OCI-LY1 (cell line): ENCODE measurements around the gene JMJD8.

ENCODE experiments used
- H2AFZ ChIP-seq: fragments of 200-600 bp; sonication (generic), shearing (Covaris generic); 2 replicates; pipeline ENCODE4 v1.6.0; 2014; ENCODE audit warnings: antibody characterized with exemption, mild to moderate bottlenecking, low read length
- H3F3A ChIP-seq: fragments of 200-600 bp; sonication (generic), shearing (Covaris generic); 2 replicates; pipeline ENCODE4 v1.6.0; 2014; ENCODE audit warnings: mild to moderate bottlenecking, antibody characterized with exemption, low read length, moderate library complexity; ENCODE audit not compliant: insufficient read depth
- H3K27ac ChIP-seq: fragments of 200-600 bp; sonication (generic); 2 replicates; pipeline ENCODE4 v1.5.1; 2014; ENCODE audit warnings: low read length, mixed run types, mild to moderate bottlenecking, low read depth; ENCODE audit not compliant: poor library complexity, severe bottlenecking
- H3K27me3 ChIP-seq: fragments of 200-600 bp; sonication (generic); 2 replicates; pipeline ENCODE4 v1.6.0; 2014; ENCODE audit warnings: antibody characterized with exemption, mild to moderate bottlenecking, low read length, moderate library complexity; ENCODE audit not compliant: insufficient read depth
- H3K36me3 ChIP-seq: fragments of 200-600 bp; sonication (generic); 2 replicates; pipeline ENCODE4 v1.6.1; 2014; ENCODE audit warnings: mild to moderate bottlenecking, antibody characterized with exemption, low read length, moderate library complexity, mixed read lengths; ENCODE audit not compliant: insufficient read depth
- H3K4me1 ChIP-seq: fragments of 200-600 bp; sonication (generic); 2 replicates; pipeline ENCODE4 v1.5.1; 2014; ENCODE audit warnings: mild to moderate bottlenecking, low read length, moderate library complexity; ENCODE audit not compliant: insufficient read depth, severe bottlenecking
- H3K4me2 ChIP-seq: fragments of 200-600 bp; sonication (generic), shearing (Covaris generic); 2 replicates; pipeline ENCODE4 v1.6.1; 2014; ENCODE audit warnings: low read length
- H3K4me3 ChIP-seq: fragments of 200-600 bp; sonication (generic); 2 replicates; pipeline ENCODE4 v1.5.1; 2014; ENCODE audit warnings: low read length, low read depth, mild to moderate bottlenecking, mixed read lengths; ENCODE audit not compliant: poor library complexity, severe bottlenecking
- H3K79me2 ChIP-seq: fragments of 200-600 bp; shearing (Covaris generic); 2 replicates; pipeline ENCODE4 v1.6.1; 2016; ENCODE audit warnings: mixed run types, low read length, mixed read lengths; ENCODE audit not compliant: insufficient read depth
- H3K9ac ChIP-seq: fragments of 200-600 bp; sonication (generic), shearing (Covaris generic); 2 replicates; pipeline ENCODE4 v1.6.1; 2014; ENCODE audit warnings: mild to moderate bottlenecking, low read length, mixed read lengths
- H3K9me2 ChIP-seq: fragments of 200-600 bp; sonication (generic), shearing (Covaris generic); 2 replicates; pipeline ENCODE4 v1.6.1; 2014; ENCODE audit warnings: low read depth, mild to moderate bottlenecking, low read length, mixed read lengths
- H3K9me3 ChIP-seq: fragments of 200-600 bp; shearing (Covaris generic); 2 replicates; pipeline ENCODE4 v1.6.1; 2014; ENCODE audit warnings: low read length, mixed read lengths
- H4K20me1 ChIP-seq: fragments of 200-600 bp; sonication (generic), shearing (Covaris generic); 2 replicates; pipeline ENCODE4 v1.6.0; 2016; ENCODE audit warnings: mild to moderate bottlenecking, low read length; ENCODE audit not compliant: insufficient read depth
- EZH2 ChIP-seq: fragments of 200-600 bp; sonication (generic), shearing (Covaris generic); IDR thresholded peaks from 2 replicates; pipeline ENCODE4 v1.8.0; 2017; ENCODE audit warnings: borderline replicate concordance, mixed run types, mild to moderate bottlenecking, antibody characterized with exemption, low read length, moderate library complexity, mixed read lengths
- TF ChIP-seq, protein P1 (sequence below): fragments of 200-600 bp; sonication (generic), shearing (Covaris generic); IDR thresholded peaks from 2 replicates; pipeline ENCODE4 v1.5.1; 2017; ENCODE audit warnings: mild to moderate bottlenecking, antibody characterized with exemption, low read length, moderate library complexity, mixed read lengths

The JMJD8 gene

DNA sequence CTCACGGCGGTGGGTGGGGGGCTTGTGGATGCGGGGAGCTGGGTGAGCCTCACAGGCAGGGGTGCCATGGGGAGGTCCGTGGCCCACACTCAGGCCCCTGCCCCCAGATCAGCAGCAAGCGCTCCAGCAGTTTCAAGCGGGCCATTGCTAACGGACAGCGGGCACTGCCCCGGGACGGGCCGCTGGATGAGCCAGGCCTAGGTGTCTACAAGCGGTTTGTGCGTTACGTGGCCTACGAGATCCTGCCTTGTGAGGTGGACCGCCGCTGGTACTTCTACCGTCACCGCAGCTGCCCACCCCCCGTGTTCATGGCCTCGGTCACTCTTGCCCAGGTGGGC is 7.6 kb downstream of the JMJD8 start:
- H3K36me3 ChIP-seq, result peaks cover 37% of the 10 kb centered on the region
- H3K4me1 ChIP-seq, result peaks cover 23% of the 10 kb centered on the region
- 0 out of 2 replicates have a peak, but pooled peaks cover 7% of the 10 kb centered on the region for H3K79me2 ChIP-seq
- no peaks in the 10 kb centered on the region for H3F3A ChIP-seq
- TF ChIP-seq EZH2, result no peak
- TF ChIP-seq, protein P1, sequence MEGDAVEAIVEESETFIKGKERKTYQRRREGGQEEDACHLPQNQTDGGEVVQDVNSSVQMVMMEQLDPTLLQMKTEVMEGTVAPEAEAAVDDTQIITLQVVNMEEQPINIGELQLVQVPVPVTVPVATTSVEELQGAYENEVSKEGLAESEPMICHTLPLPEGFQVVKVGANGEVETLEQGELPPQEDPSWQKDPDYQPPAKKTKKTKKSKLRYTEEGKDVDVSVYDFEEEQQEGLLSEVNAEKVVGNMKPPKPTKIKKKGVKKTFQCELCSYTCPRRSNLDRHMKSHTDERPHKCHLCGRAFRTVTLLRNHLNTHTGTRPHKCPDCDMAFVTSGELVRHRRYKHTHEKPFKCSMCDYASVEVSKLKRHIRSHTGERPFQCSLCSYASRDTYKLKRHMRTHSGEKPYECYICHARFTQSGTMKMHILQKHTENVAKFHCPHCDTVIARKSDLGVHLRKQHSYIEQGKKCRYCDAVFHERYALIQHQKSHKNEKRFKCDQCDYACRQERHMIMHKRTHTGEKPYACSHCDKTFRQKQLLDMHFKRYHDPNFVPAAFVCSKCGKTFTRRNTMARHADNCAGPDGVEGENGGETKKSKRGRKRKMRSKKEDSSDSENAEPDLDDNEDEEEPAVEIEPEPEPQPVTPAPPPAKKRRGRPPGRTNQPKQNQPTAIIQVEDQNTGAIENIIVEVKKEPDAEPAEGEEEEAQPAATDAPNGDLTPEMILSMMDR, result no peak
- no peak overlapping the region for H3K4me3 ChIP-seq
- no peaks in the 10 kb centered on the region for H3K9me2 ChIP-seq
- no peaks in the 10 kb centered on the region for H3K27me3 ChIP-seq
- no peaks in the 10 kb centered on the region for H4K20me1 ChIP-seq
- H2AFZ ChIP-seq, result no peak overlapping the region
- H3K9me3 ChIP-seq, result no peaks in the 10 kb centered on the region
- no peak overlapping the region for H3K4me2 ChIP-seq
- H3K9ac ChIP-seq, result no peak overlapping the region
- no peak overlapping the region for H3K27ac ChIP-seq

GRCh38 chr16:675884-676564 is 8.1 kb downstream of the JMJD8 start:
- Histone ChIP-seq H2AFZ (no peak overlapping the region), H3K36me3 (peaks cover 37% of the 10 kb centered on the region), H3K4me2 (no peak overlapping the region), H3K27me3 (no peaks in the 10 kb centered on the region), H3F3A (no peaks in the 10 kb centered on the region), H3K4me1 (peaks cover 18% of the 10 kb centered on the region), H3K9me2 (no peaks in the 10 kb centered on the region), H3K9ac (no peak overlapping the region), H3K9me3 (no peaks in the 10 kb centered on the region), H3K79me2 (0 out of 2 replicates have a peak, but pooled peaks cover 4% of the 10 kb centered on the region), H4K20me1 (no peaks in the 10 kb centered on the region), H3K4me3 (no peak overlapping the region), H3K27ac (no peak overlapping the region)
- TF ChIP-seq, protein P1, result no peak
- TF ChIP-seq EZH2, result no peak

GRCh38 chr16:674968-675883 is 8.9 kb downstream of the JMJD8 start, which contains the start of gene RHBDL1:
Gene RHBDL1, plus strand, starts transcription at chr16:675671. Its CDS starts 120 bp downstream, at chr16:675791.
- no peaks in the 10 kb centered on the region for H3F3A ChIP-seq
- H3K4me1 ChIP-seq, result peaks cover 15% of the 10 kb centered on the region
- H3K27ac ChIP-seq, result no peak within 1 kb of the TSS
- H3K4me2 ChIP-seq, result no peak within 1 kb of the TSS
- TF ChIP-seq, protein P1, result no peak
- TF ChIP-seq EZH2, result no peak
- no peaks in the 10 kb centered on the region for H3K79me2 ChIP-seq
- peaks cover 45% of the 10 kb centered on the region for H3K36me3 ChIP-seq
- H3K27me3 ChIP-seq, result no peaks in the 10 kb centered on the region
- H4K20me1 ChIP-seq, result no peaks in the 10 kb centered on the region
- no peaks in the 10 kb centered on the region for H3K9me3 ChIP-seq
- H3K9me2 ChIP-seq, result no peaks in the 10 kb centered on the region
- H2AFZ ChIP-seq, result no peak within 1 kb of the TSS
- H3K9ac ChIP-seq, result no peak within 1 kb of the TSS
- no peak within 1 kb of the TSS for H3K4me3 ChIP-seq
